Measurements from ENCODE around the gene ZNF90.
A peak's percentile ranks its signal among the peaks of the same experiment; 100 is the strongest.

ZNF90 gene

DNA sequence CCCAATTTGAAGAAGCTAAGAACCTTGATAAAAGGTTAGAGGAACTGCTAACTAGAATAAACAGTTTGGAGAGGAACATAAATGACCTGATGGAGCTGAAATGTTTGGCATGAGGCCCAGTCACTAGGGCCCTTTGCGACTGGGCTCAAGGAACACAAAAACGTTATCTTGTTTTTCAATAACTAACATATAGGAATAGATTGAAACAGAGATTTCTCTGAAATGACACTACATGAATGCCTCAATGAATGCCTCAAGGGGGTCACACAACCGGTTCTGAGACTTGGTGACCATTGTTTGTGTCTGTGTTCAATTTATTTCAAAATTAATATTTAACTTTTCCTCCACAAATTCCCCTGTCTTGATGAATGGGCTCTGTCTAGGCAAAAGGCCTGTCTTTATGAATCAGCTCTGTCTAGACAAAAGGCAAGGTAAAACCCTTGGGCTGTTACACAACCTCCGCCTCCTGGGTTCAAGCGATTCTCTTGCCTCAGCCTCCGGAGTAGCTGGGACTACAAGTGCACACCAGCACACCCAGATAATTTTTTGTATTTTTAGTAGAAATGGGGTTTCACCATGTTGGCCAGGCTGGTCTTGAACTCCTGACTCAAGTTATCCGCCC lies 88.3 kb downstream of the ZNF90 start:
- no peak for DNase-seq (ENCODE audit: low read depth)
- TF ChIP-seq, protein P1, sequence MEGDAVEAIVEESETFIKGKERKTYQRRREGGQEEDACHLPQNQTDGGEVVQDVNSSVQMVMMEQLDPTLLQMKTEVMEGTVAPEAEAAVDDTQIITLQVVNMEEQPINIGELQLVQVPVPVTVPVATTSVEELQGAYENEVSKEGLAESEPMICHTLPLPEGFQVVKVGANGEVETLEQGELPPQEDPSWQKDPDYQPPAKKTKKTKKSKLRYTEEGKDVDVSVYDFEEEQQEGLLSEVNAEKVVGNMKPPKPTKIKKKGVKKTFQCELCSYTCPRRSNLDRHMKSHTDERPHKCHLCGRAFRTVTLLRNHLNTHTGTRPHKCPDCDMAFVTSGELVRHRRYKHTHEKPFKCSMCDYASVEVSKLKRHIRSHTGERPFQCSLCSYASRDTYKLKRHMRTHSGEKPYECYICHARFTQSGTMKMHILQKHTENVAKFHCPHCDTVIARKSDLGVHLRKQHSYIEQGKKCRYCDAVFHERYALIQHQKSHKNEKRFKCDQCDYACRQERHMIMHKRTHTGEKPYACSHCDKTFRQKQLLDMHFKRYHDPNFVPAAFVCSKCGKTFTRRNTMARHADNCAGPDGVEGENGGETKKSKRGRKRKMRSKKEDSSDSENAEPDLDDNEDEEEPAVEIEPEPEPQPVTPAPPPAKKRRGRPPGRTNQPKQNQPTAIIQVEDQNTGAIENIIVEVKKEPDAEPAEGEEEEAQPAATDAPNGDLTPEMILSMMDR (IDR thresholded peaks at IDR 0.05; ENCODE audit: insufficient read depth, low read depth, low read length, missing control alignments) = no peak
- H3K4me3 ChIP-seq (ENCODE audit: low read depth, low read length) = no peak overlapping the region

DNA sequence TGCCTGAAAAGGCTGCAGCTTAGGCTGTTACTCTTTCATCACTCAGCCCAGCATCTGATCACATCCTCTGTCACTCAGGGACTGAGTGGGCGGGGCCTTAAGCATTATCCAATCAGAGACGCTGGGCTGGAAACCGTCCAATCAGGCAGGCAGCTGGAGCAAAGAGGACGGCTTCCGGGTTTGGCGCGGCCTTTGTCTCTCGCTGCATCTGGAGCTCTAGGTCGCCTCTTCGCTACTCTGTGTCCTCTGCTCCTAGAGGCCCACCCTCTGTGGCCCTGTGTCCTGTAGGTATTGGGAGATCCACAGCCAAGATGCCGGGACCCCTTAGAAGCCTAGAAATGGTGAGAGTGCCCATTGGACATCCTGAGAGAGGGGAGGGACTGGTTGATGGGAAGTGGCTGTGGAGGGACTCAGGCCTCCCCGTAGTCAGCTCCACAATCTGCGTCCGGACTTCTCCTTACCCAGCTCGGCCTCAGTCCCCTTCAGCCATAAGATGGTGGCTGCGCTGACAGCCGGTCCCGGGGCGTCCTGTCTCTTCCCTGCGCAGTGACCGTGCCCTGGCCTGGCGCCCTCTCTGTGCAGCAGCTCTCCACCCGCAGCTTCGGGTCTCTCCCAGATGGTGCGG lies 89.3 kb downstream of the ZNF90 start, which contains the start of gene ZNF486:
TSS of gene ZNF486 (plus strand) at position 195 of the 625 bp plus-strand sequence. CDS start at position 312, 117 bp downstream.
- DNase-seq (ENCODE audit: low read depth) = peak; percentile 72
- peak within 1 kb of the TSS; percentile 47 for H3K4me3 ChIP-seq (ENCODE audit: low read depth, low read length)
- TF ChIP-seq, protein P1 (IDR thresholded peaks at IDR 0.05; ENCODE audit: insufficient read depth, low read depth, low read length, missing control alignments) = no peak

DNA sequence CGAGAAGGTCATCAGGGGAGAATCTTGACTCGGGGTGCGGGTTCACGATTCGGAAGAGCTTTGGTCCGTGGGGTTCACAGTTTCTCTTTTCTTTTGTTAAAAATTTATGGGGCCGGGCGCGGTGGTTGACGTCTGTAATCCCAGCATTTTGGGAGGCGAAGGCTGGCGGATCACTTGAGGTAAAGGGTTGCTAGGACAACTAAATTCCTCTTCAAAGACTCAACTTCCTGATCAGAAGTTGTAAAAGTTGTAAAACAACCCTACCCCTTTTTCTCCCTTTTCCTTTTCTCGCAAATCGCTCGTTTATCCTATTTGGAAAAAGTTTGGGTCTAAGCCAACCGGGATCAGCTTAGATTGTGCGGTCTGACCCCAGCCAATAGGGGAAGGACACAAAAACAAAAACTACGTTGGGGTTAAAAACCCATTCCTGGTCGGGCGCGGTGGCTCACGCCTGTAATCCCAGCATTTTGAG lies 89.9 kb downstream of the ZNF90 start:
- H3K4me3 ChIP-seq (ENCODE audit: low read depth, low read length) = peak overlapping the region; percentile 47
- no peak for DNase-seq (ENCODE audit: low read depth)
- TF ChIP-seq, protein P1 (IDR thresholded peaks at IDR 0.05; ENCODE audit: insufficient read depth, low read depth, low read length, missing control alignments) = no peak

Data from GM12865 (cell line).